GM23248 (cell line): ENCODE measurements around the gene KNDC1. TPM values are rescaled to one million over a fixed set of nuclear protein-coding genes. Genes with fewer than 3 reads are reported as not detected.
"Not testable (repeated sequence)": the region's sequence is repeated elsewhere in the genome, so short reads cannot be mapped to it uniquely, and the experiment has no call there.

Experiments used
- DNase-seq: peaks from one replicate; pipeline ENCODE4 v3.0.0-alpha.2; 2015
- H2AFZ ChIP-seq: fragments of 200-600 bp; sonication (generic); 2 replicates; pipeline ENCODE4 v1.6.1; 2016; ENCODE audit warnings: antibody characterized with exemption
- H3F3A ChIP-seq: fragments of 200-600 bp; sonication (generic); 2 replicates; pipeline ENCODE4 v1.6.1; 2016; ENCODE audit warnings: mild to moderate bottlenecking, antibody characterized with exemption, mixed run types; ENCODE audit not compliant: insufficient read depth
- H3K27ac ChIP-seq: fragments of 200-600 bp; sonication (generic); 2 replicates; pipeline ENCODE4 v1.5.1; 2016; ENCODE audit warnings: mild to moderate bottlenecking
- H3K27me3 ChIP-seq: fragments of 200-600 bp; sonication (generic); replicated peaks from 2 replicates; pipeline ENCODE4 v1.6.1; 2016; ENCODE audit warnings: mild to moderate bottlenecking; ENCODE audit not compliant: insufficient read depth
- H3K36me3 ChIP-seq: fragments of 200-600 bp; sonication (generic); 2 replicates; pipeline ENCODE4 v1.6.1; 2016; ENCODE audit warnings: low read depth, mild to moderate bottlenecking
- H3K4me1 ChIP-seq: fragments of 200-600 bp; sonication (generic); 2 replicates; pipeline ENCODE4 v1.6.1; 2016; ENCODE audit warnings: mild to moderate bottlenecking; ENCODE audit not compliant: insufficient read depth
- H3K4me2 ChIP-seq: fragments of 200-600 bp; sonication (generic); one replicate; pipeline ENCODE4 v1.6.1; 2016; ENCODE audit warnings: mild to moderate bottlenecking; ENCODE audit not compliant: unreplicated experiment
- H3K4me3 ChIP-seq: fragments of 200-600 bp; sonication (generic); 2 replicates; pipeline ENCODE4 v1.5.1; 2016; ENCODE audit warnings: mild to moderate bottlenecking
- H3K79me2 ChIP-seq: fragments of 200-600 bp; sonication (generic); 2 replicates; pipeline ENCODE4 v1.6.1; 2016; ENCODE audit warnings: mild to moderate bottlenecking; ENCODE audit not compliant: insufficient read depth
- H3K9ac ChIP-seq: fragments of 200-600 bp; sonication (generic); 2 replicates; pipeline ENCODE4 v1.6.1; 2016; ENCODE audit warnings: mild to moderate bottlenecking
- H3K9me2 ChIP-seq: fragments of 200-600 bp; sonication (generic); 2 replicates; pipeline ENCODE4 v1.6.1; 2016; ENCODE audit warnings: mixed run types, mild to moderate bottlenecking, moderate library complexity; ENCODE audit not compliant: insufficient read depth
- H3K9me3 ChIP-seq: fragments of 200-600 bp; sonication (generic); one replicate; pipeline ENCODE4 v1.6.1; 2017; ENCODE audit warnings: low read depth
- H4K20me1 ChIP-seq: fragments of 200-600 bp; sonication (generic); 2 replicates; pipeline ENCODE4 v1.6.0; 2016; ENCODE audit not compliant: insufficient read depth
- EZH2 ChIP-seq: fragments of 200-600 bp; sonication (generic); IDR thresholded peaks from 2 replicates; pipeline ENCODE4 v1.6.1; 2018; ENCODE audit warnings: antibody characterized with exemption, mild to moderate bottlenecking; ENCODE audit not compliant: insufficient read depth, poor library complexity, severe bottlenecking
- EZH2phosphoT487 ChIP-seq: fragments of 200-600 bp; sonication (generic); IDR thresholded peaks from 2 replicates; pipeline ENCODE4 v1.6.1; 2018; ENCODE audit warnings: antibody characterized with exemption, moderate library complexity, mild to moderate bottlenecking, low read depth; ENCODE audit not compliant: insufficient read depth
- WGBS, 2 experiments: methylation state at CpG; one replicate each; pipeline ENCODE4 v1.1.6; 2015 to 2017; ENCODE audit warnings: low lambda C conversion rate in 2 of 2, low coverage in 1 of 2; ENCODE audit errors: missing lambda C conversion rate in 2 of 2; 5-methylcytosine and 5-hydroxymethylcytosine counted together
- in situ Hi-C: fragments of 300-500 bp; cut with MboI; formaldehyde crosslinking; loops from 2 replicates; pipeline ENCODE4 v1.15.0; 2020
- polyA plus RNA-seq: library from polyadenylated mRNA; unstranded; fragments of >200 nt; fragmentation: Nextera tagmentation; extraction: Ambion mirVana; gene quantifications from 2 replicates; pipeline ENCODE4 v1.2.1, GENCODE V29; 2016
- total RNA-seq: library from RNA; depleted of rRNA; stranded (reverse); fragments of >200 nt; shearing (Covaris generic); gene quantifications from 2 replicates; pipeline ENCODE4 v1.2.3, GENCODE V29; 2014

The KNDC1 gene
- total and polyA plus RNA-seq, 2 experiments from 2014 or later: 0.44 to 0.54 TPM

GRCh38 chr10:133134411-133135115 lies 25.5 kb upstream of the KNDC1 start:
- Histone ChIP-seq H3K79me2 (no peaks in the 10 kb centered on the region), H3K4me3 (no peak overlapping the region), H3K9me2 (no peaks in the 10 kb centered on the region), H3K27me3 (no peaks in the 10 kb centered on the region), H2AFZ (no peak overlapping the region), H4K20me1 (no peaks in the 10 kb centered on the region), H3F3A (no peaks in the 10 kb centered on the region), H3K9ac (no peak overlapping the region), H3K4me1 (no peaks in the 10 kb centered on the region), H3K9me3 (no peaks in the 10 kb centered on the region), H3K4me2 (no peak overlapping the region), H3K27ac (no peak overlapping the region), H3K36me3 (no peaks in the 10 kb centered on the region)
- no peak for DNase-seq
- 61 to 67% methylated on average over 20 of the region's 20 CpGs for WGBS, 2 experiments
- TF ChIP-seq EZH2phosphoT487 (no peak), EZH2 (no peak)
- in situ Hi-C loops: no loop called here

GRCh38 chr10:133135116-133135465 lies 24.9 kb upstream of the KNDC1 start:
- Histone ChIP-seq H3F3A (no peaks in the 10 kb centered on the region), H3K4me3 (no peak overlapping the region)
- WGBS, 2 experiments: 68 to 78% methylated on average over 8 of the region's 8 CpGs

GRCh38 chr10:133137486-133138145 lies 22.4 kb upstream of the KNDC1 start:
- H3K9me2 ChIP-seq, H2AFZ ChIP-seq, H3K9me3 ChIP-seq, H3K9ac ChIP-seq, H3K79me2 ChIP-seq, H3K4me2 ChIP-seq, H3K27ac ChIP-seq, H4K20me1 ChIP-seq, H3K27me3 ChIP-seq, in situ Hi-C loops, H3F3A ChIP-seq, DNase-seq, H3K4me3 ChIP-seq, H3K4me1 ChIP-seq, H3K36me3 ChIP-seq: not testable (repeated sequence)
- 87% methylated on average over 12 of the region's 12 CpGs; no CpG with 5 or more reads in 1 of the 2 experiments for WGBS, 2 experiments

More at GRCh38 chr10:133135116-133135465, 24.9 kb upstream of the KNDC1 start:
- no peak for DNase-seq
- no peak overlapping the region for H2AFZ ChIP-seq
- no peak overlapping the region for H3K4me2 ChIP-seq
- H3K4me1 ChIP-seq: no peaks in the 10 kb centered on the region
- no peak overlapping the region for H3K9ac ChIP-seq
- no peaks in the 10 kb centered on the region for H3K36me3 ChIP-seq
- H4K20me1 ChIP-seq: no peaks in the 10 kb centered on the region
- H3K9me3 ChIP-seq: no peaks in the 10 kb centered on the region
- H3K9me2 ChIP-seq: no peaks in the 10 kb centered on the region
- H3K27me3 ChIP-seq: no peaks in the 10 kb centered on the region
- H3K79me2 ChIP-seq: no peaks in the 10 kb centered on the region
- H3K27ac ChIP-seq: no peak overlapping the region
- TF ChIP-seq EZH2 (no peak), EZH2phosphoT487 (no peak)
- in situ Hi-C loops: no loop called here

- H3K9me3 ChIP-seq: no peaks in the 10 kb centered on the region
- no peak for TF ChIP-seq EZH2
- no peak for TF ChIP-seq EZH2phosphoT487
- H2AFZ ChIP-seq: no peak overlapping the region
- DNase-seq: no peak
- H3K27me3 ChIP-seq: 0 out of 2 replicates have a peak, but pooled peaks cover 3% of the 10 kb centered on the region
- 16 to 18% methylated on average over 11 to 17 of the region's 17 CpGs for WGBS, 2 experiments
- in situ Hi-C loops: no loop called here
- H3K36me3 ChIP-seq: no peaks in the 10 kb centered on the region
- no peak overlapping the region for H3K4me2 ChIP-seq
- H3K27ac ChIP-seq: no peak overlapping the region
- H3F3A ChIP-seq: no peaks in the 10 kb centered on the region
- H4K20me1 ChIP-seq: no peaks in the 10 kb centered on the region
- no peaks in the 10 kb centered on the region for H3K9me2 ChIP-seq
- no peak overlapping the region for H3K4me3 ChIP-seq
- H3K4me1 ChIP-seq: no peaks in the 10 kb centered on the region
- H3K79me2 ChIP-seq: no peaks in the 10 kb centered on the region
- no peak overlapping the region for H3K9ac ChIP-seq
Observed at GRCh38 chr10:133139551-133140065, 20.4 kb upstream of the KNDC1 start.
